Activated T-cell treated with anti-CD3 and anti-CD28 coated beads, Interleukin-2, amount 50 U/mL, for 4 hours (primary cell): ENCODE results near the gene ADAMTS17. TPM values are rescaled to one million over a fixed set of nuclear protein-coding genes. Genes with fewer than 3 reads are reported as not detected.

Experiments used
- ATAC-seq, 2 donors: fragments of 200-7000 bp; cut with Tn5 transposase; one replicate each; pipeline ENCODE4 v1.10.0; 2021
- DNase-seq: peaks from one replicate; pipeline ENCODE4 v3.0.0-alpha.2; 2020
- H3K27me3 Mint-ChIP-seq: one replicate; pipeline ENCODE4 v1.8.0; 2021; ENCODE audit warnings: low read depth, mixed read lengths
- H3K36me3 Mint-ChIP-seq: one replicate; pipeline ENCODE4 v1.8.0; 2022; ENCODE audit warnings: mixed read lengths; ENCODE audit not compliant: insufficient read depth
- H3K4me1 Mint-ChIP-seq: one replicate; pipeline ENCODE4 v1.8.0; 2021; ENCODE audit warnings: low read depth, mixed read lengths
- H3K4me3 Mint-ChIP-seq: one replicate; pipeline ENCODE4 v1.8.0; 2021; ENCODE audit warnings: mild to moderate bottlenecking, moderate library complexity, mixed read lengths
- H3K9me3 Mint-ChIP-seq: one replicate; pipeline ENCODE4 v1.8.0; 2021; ENCODE audit warnings: mixed read lengths
- total RNA-seq, 3 donors: library from RNA; stranded (reverse); gene quantifications; one replicate each; pipeline ENCODE4 v1.2.1, GENCODE V29; 2021

The ADAMTS17 gene
- total RNA-seq, 3 donors from 2014 or later = 2.6 to 3.9 (median 3.2) TPM

DNA sequence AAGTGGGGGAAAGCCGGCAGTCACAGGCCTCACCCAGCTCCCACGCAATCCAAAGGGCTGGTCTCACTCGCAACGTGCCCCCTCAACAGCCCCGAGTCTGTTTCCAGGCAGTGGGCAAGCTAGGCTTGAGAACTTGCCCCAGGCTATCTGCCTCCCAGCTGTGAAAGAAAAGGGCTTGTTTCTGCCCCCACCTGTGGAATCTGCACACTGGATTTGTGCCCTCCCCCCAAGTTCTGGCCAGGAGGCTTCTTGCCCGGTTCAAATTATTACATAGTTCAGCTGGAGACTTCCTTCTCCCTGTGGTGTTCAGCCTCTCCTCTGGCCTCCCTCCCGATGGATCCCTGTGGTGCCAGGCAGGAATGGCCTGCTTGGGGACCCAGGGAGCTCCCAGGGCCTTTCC, 324.6 kb downstream of the ADAMTS17 start:
- no peaks in the 10 kb centered on the region for H3K4me1 Mint-ChIP-seq
- peaks cover 13% of the 10 kb centered on the region for H3K36me3 Mint-ChIP-seq
- DNase-seq = no peak
- H3K27me3 Mint-ChIP-seq = no peaks in the 10 kb centered on the region
- no peak overlapping the region for H3K4me3 Mint-ChIP-seq
- ATAC-seq = no peak
- no peaks in the 10 kb centered on the region for H3K9me3 Mint-ChIP-seq

GRCh38 chr15:100016632-100017031, 325.1 kb downstream of the ADAMTS17 start:
- DNase-seq (no peak), ATAC-seq (no peak)
- no peaks in the 10 kb centered on the region for H3K4me1 Mint-ChIP-seq

GRCh38 chr15:100011235-100011634, 330.5 kb downstream of the ADAMTS17 start:
- no peaks in the 10 kb centered on the region for H3K27me3 Mint-ChIP-seq
- no peaks in the 10 kb centered on the region for H3K36me3 Mint-ChIP-seq
- H3K9me3 Mint-ChIP-seq = no peaks in the 10 kb centered on the region
- H3K4me3 Mint-ChIP-seq = no peak overlapping the region
- DNase-seq (no peak), ATAC-seq (no peak)
- no peaks in the 10 kb centered on the region for H3K4me1 Mint-ChIP-seq

More at GRCh38 chr15:100016632-100017031, 325.1 kb downstream of the ADAMTS17 start:
- Mint-ChIP-seq H3K4me3 (no peak overlapping the region), H3K36me3 (peaks cover 13% of the 10 kb centered on the region), H3K9me3 (no peaks in the 10 kb centered on the region), H3K27me3 (no peaks in the 10 kb centered on the region)

GRCh38 chr15:100009372-100009771, 332.4 kb downstream of the ADAMTS17 start:
- no peak for DNase-seq
- Mint-ChIP-seq H3K4me3 (no peak overlapping the region), H3K9me3 (no peaks in the 10 kb centered on the region), H3K27me3 (no peaks in the 10 kb centered on the region), H3K4me1 (no peaks in the 10 kb centered on the region), H3K36me3 (peaks cover 2% of the 10 kb centered on the region)
- no peak for ATAC-seq

DNA sequence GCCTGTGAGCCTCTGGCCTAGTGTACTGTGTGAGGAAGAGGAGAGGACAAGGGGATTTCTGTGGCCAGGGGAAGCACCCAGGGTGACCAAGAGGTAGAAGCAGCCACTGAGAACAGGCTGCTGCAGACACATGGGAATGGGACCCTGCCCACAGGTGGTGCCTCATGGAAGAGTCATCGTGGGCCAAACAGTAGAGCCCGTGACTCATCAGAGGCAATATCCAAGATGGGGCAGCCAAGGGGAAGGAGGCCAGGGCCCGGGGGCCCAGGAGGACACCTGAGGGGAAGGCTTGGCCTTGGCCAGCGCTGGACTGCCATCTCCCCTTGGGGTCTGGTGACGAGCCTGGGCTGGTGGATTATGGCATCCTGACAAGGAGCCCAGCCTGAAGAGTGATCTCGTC, 333.5 kb downstream of the ADAMTS17 start:
- Mint-ChIP-seq H3K4me1 (no peaks in the 10 kb centered on the region), H3K9me3 (no peaks in the 10 kb centered on the region), H3K36me3 (peaks cover 4% of the 10 kb centered on the region), H3K4me3 (no peak overlapping the region), H3K27me3 (no peaks in the 10 kb centered on the region)
- no peak for DNase-seq
- ATAC-seq = peak in 1 of 2 donors; percentile 14

- no peak overlapping the region for H3K4me3 Mint-ChIP-seq
- DNase-seq = no peak
- peaks cover 4% of the 10 kb centered on the region for H3K36me3 Mint-ChIP-seq
- H3K9me3 Mint-ChIP-seq = no peaks in the 10 kb centered on the region
- H3K4me1 Mint-ChIP-seq = no peaks in the 10 kb centered on the region
- ATAC-seq = no peak
- H3K27me3 Mint-ChIP-seq = no peaks in the 10 kb centered on the region
Observed at GRCh38 chr15:100007609-100008008, 334.2 kb downstream of the ADAMTS17 start.

DNA sequence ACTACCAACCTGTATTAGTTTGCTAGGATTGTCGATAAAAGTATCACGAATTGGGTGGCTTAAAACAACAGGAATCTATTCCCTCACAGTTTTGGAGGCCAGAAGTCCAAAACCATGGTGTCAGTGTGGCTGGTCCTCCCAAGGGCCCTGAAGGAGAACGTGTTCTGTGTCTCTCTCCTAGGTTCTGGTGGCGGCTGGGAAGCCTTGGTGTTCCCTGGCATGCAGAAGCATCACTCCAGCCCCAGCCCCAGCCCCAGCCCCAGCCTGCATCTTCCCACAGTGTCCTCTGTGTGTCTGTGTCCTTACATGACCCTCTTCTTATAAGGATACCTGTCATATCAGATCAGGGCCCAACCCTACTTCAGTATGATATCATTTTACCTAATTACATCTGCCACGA, 336.1 kb downstream of the ADAMTS17 start:
- H3K27me3 Mint-ChIP-seq = no peaks in the 10 kb centered on the region

DNA sequence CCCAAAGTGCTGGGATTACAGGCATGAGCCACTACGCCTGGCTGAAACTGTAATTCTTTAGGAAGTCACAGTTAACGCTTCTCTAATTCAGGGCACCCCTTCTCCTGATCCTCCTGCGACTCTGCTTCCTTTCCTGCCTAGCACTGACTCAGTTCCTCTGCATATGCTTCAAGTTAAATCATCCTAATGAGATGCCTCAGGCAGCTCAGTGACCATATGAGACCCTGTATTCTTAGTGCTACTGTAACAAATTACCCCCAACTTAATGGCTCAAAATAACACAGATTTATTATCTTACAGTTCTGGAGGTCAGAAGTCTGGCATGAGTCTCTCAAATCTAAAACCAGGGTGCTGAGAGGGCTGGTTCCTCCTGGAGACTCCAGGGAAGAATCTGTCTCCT, 336.8 kb downstream of the ADAMTS17 start:
- DNase-seq (no peak), ATAC-seq (no peak)
- Mint-ChIP-seq H3K4me3 (no peak overlapping the region), H3K27me3 (no peaks in the 10 kb centered on the region), H3K36me3 (peaks cover 4% of the 10 kb centered on the region), H3K9me3 (no peaks in the 10 kb centered on the region), H3K4me1 (no peaks in the 10 kb centered on the region)

More for the DNA sequence above, 336.1 kb downstream of the ADAMTS17 start:
- Mint-ChIP-seq H3K9me3 (no peaks in the 10 kb centered on the region), H3K4me1 (no peaks in the 10 kb centered on the region), H3K36me3 (peaks cover 4% of the 10 kb centered on the region), H3K4me3 (no peak overlapping the region)
- DNase-seq = no peak
- no peak for ATAC-seq

GRCh38 chr15:100002787-100003536, 338.8 kb downstream of the ADAMTS17 start:
- Mint-ChIP-seq H3K4me3 (no peak overlapping the region), H3K4me1 (no peaks in the 10 kb centered on the region), H3K27me3 (no peaks in the 10 kb centered on the region), H3K9me3 (no peaks in the 10 kb centered on the region), H3K36me3 (peaks cover 10% of the 10 kb centered on the region)
- no peak for ATAC-seq
- no peak for DNase-seq

- Mint-ChIP-seq H3K27me3 (no peaks in the 10 kb centered on the region), H3K9me3 (no peaks in the 10 kb centered on the region), H3K4me3 (no peak overlapping the region), H3K36me3 (peaks cover 15% of the 10 kb centered on the region), H3K4me1 (no peaks in the 10 kb centered on the region)
- ATAC-seq (no peak), DNase-seq (no peak)
Observed at GRCh38 chr15:100002086-100002620, 339.6 kb downstream of the ADAMTS17 start.

DNA sequence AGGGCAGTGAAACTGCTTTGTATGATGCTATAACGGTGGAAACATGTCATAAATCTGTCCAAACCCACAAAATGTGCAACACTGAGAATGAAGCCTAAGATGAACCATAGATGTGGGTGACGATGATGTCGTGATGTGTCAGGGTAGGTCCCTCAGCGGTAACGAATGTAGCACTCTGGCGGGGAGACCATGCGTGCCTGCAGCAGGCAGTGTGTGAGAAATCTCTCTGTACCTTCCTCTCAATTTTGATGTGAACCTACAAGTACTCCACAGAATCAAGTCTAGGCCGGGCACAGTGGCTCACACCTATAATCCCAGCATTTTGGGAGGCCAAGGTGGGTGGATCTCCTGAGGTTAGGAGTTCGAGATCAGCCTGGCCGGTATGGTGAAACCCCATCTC, 340.4 kb downstream of the ADAMTS17 start:
- Mint-ChIP-seq H3K4me1 (no peaks in the 10 kb centered on the region), H3K4me3 (no peak overlapping the region), H3K27me3 (no peaks in the 10 kb centered on the region), H3K36me3 (peaks cover 19% of the 10 kb centered on the region), H3K9me3 (no peaks in the 10 kb centered on the region)
- ATAC-seq = peak in 1 of 2 donors; percentile 80
- DNase-seq = no peak

DNA sequence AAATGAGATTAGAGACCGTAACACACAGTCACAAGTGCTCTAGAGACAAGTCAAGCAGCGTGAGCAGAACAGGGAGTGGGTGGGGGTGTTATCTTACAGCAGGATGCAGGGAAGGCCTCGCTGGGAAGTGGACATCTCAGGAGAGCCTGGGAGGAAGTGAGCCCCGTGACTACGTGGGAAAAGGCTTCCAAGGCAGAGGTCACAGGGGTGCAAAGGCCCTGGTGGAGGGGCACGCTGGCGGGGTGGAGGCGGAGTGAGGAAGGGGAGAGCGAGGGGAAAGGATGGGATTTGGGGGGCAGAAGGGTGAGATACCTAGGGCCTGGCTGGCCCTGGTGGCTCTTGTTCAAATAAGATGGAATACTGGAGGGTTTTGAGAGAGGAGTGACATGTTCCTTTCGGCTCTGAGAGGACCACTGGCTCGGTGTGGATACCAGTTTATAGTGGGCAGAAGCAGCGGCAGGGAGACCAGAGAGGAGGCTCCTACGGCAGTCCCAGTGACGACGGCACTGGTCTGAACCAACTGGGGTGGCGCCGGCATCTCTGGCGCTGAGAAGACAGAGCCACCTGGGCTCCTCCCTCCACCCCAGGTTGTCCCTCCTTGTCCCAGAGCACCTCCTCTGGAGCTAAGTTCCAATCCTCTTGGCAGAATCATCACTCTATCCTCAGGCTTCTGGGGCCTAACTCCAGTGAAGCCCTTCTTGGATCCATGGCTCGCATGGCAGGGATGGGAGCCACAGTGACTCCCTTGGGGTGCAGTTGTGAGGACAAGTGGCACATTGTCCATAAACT, 342.3 kb downstream of the ADAMTS17 start:
- ATAC-seq (no peak), DNase-seq (no peak)
- Mint-ChIP-seq H3K9me3 (no peaks in the 10 kb centered on the region), H3K36me3 (peaks cover 17% of the 10 kb centered on the region), H3K4me1 (no peaks in the 10 kb centered on the region), H3K27me3 (no peaks in the 10 kb centered on the region), H3K4me3 (no peak overlapping the region)

DNA sequence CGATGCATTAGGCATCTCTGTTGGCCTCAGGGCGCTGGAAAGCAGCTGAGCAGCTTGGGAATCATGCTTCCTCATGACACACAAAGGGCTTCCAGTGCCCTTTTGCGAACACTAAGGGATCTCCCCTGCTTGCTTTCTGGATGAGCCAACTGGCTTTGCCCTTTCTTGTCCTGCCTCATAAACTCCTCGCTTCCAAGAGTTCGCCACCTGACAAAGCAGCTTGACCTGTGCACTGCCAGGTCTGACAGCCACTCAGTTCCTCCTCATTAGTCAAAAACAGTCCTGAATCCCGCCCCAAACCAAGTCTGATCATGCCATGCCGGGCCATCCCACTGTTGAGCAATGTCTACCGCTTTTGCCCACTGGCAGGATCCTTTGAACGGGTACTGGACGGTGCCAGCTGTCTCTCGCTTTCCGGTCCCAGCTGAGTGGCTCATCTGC, 343.1 kb downstream of the ADAMTS17 start:
- no peaks in the 10 kb centered on the region for H3K4me1 Mint-ChIP-seq
- no peak overlapping the region for H3K4me3 Mint-ChIP-seq
- no peak for ATAC-seq
- no peaks in the 10 kb centered on the region for H3K9me3 Mint-ChIP-seq
- H3K27me3 Mint-ChIP-seq = no peaks in the 10 kb centered on the region
- DNase-seq = no peak
- H3K36me3 Mint-ChIP-seq = peaks cover 17% of the 10 kb centered on the region

DNA sequence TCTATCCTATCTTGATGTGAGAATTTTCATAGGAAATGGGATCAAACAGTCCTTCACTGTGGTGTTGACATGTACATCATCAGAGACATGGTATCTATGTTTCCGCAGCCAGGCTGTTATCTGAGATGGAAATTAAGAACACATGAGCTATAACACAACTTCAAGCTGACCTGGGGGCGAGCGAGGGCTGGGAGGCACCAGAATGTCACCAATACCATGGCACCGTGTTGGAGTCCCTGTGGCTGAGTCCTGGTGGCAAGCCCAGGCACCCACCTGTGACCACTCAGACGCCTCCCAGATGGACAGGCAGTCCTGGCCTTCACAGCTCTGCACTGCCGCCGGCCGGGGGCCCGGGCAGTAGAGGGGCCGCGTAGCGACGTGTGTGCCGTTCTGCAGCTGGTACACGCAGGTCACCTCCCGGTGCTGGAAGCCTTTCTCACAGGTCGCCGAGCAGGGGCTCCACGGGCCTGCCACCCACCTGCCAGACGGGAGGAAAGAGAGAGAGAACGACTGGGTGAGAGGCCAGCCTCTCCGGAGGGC, 344.6 kb downstream of the ADAMTS17 start:
- no peak overlapping the region for H3K4me3 Mint-ChIP-seq
- no peaks in the 10 kb centered on the region for H3K27me3 Mint-ChIP-seq
- peaks cover 22% of the 10 kb centered on the region for H3K36me3 Mint-ChIP-seq
- no peaks in the 10 kb centered on the region for H3K4me1 Mint-ChIP-seq
- ATAC-seq = no peak
- no peak for DNase-seq
- no peaks in the 10 kb centered on the region for H3K9me3 Mint-ChIP-seq
